Stimulated activated CD4-positive, alpha-beta T cell treated with anti-CD3 and anti-CD28 coated beads, Interleukin-2, amount 100 ng/mL, for 48 hours (primary cell): ENCODE results near the gene NOX4.
"Not testable (repeated sequence)": the region's sequence is repeated elsewhere in the genome, so short reads cannot be mapped to it uniquely, and the experiment has no call there.

Experiments used
- DNase-seq, 2 donors: peaks; one replicate each; pipeline ENCODE4 v3.0.0-alpha.2; 2020

Gene NOX4

GRCh38 chr11:89378986-89379385 is 112.2 kb downstream of the NOX4 start:
- not testable (repeated sequence) for DNase-seq

- not testable (repeated sequence) for DNase-seq
Observed at GRCh38 chr11:89369356-89369755, 121.8 kb downstream of the NOX4 start.

GRCh38 chr11:89364856-89365255 is 126.3 kb downstream of the NOX4 start:
- not testable (repeated sequence) for DNase-seq

GRCh38 chr11:89361734-89362133 is 129.4 kb downstream of the NOX4 start:
- DNase-seq, result no peak

GRCh38 chr11:89359208-89359607 is 132.0 kb downstream of the NOX4 start:
- DNase-seq, result not testable (repeated sequence)

GRCh38 chr11:89358761-89359160 is 132.4 kb downstream of the NOX4 start:
- DNase-seq, result no peak

- no peak for DNase-seq
Observed at GRCh38 chr11:89355646-89356045, 135.5 kb downstream of the NOX4 start.

GRCh38 chr11:89354513-89354912 is 136.7 kb downstream of the NOX4 start:
- DNase-seq, result not testable (repeated sequence)

GRCh38 chr11:89347071-89347470 is 144.1 kb downstream of the NOX4 start:
- no peak for DNase-seq

- DNase-seq, result no peak
Observed at GRCh38 chr11:89346601-89347000, 144.6 kb downstream of the NOX4 start.

GRCh38 chr11:89342880-89343572 is 148.1 kb downstream of the NOX4 start:
- not testable (repeated sequence) for DNase-seq

- DNase-seq, result not testable (repeated sequence)
Observed at GRCh38 chr11:89340450-89340849, 150.7 kb downstream of the NOX4 start.

- not testable (repeated sequence) for DNase-seq
Observed at GRCh38 chr11:89338073-89338472, 153.1 kb downstream of the NOX4 start.

- DNase-seq, result not testable (repeated sequence)
Observed at GRCh38 chr11:89337100-89337650, 154.0 kb downstream of the NOX4 start.

GRCh38 chr11:89333704-89334103 is 157.5 kb downstream of the NOX4 start:
- not testable (repeated sequence) for DNase-seq

- not testable (repeated sequence) for DNase-seq
Observed at GRCh38 chr11:89331940-89332339, 159.2 kb downstream of the NOX4 start.

- DNase-seq, result no peak
Observed at GRCh38 chr11:89327885-89328284, 163.3 kb downstream of the NOX4 start.

- no peak for DNase-seq
Observed at GRCh38 chr11:89321401-89321800, 169.8 kb downstream of the NOX4 start.

GRCh38 chr11:89310607-89311006 is 180.6 kb downstream of the NOX4 start:
- DNase-seq, result not testable (repeated sequence)

GRCh38 chr11:89309321-89309985 is 181.7 kb downstream of the NOX4 start:
- not testable (repeated sequence) for DNase-seq

- not testable (repeated sequence) for DNase-seq
Observed at GRCh38 chr11:89308272-89308671, 182.9 kb downstream of the NOX4 start.

GRCh38 chr11:89303029-89303428 is 188.1 kb downstream of the NOX4 start:
- DNase-seq, result not testable (repeated sequence)

GRCh38 chr11:89295023-89295422 is 196.2 kb downstream of the NOX4 start:
- not testable (repeated sequence) for DNase-seq
